ENCODE data around the gene BEND3. TPM values are rescaled to one million over a fixed set of nuclear protein-coding genes. Genes with fewer than 3 reads are reported as not detected.

BEND3 gene
- total and polyA plus RNA-seq, 4 donors: 0.13 to 1.6 (median 0.88) TPM

GRCh38 chr6:107116328-107116892 is 1.1 kb upstream of the BEND3 start:
- DNase-seq (no peak), ATAC-seq (ENCODE audit: low FRiP score) (no peak)
- intact Hi-C loops (cut with DNase I): no loop called here

DNA sequence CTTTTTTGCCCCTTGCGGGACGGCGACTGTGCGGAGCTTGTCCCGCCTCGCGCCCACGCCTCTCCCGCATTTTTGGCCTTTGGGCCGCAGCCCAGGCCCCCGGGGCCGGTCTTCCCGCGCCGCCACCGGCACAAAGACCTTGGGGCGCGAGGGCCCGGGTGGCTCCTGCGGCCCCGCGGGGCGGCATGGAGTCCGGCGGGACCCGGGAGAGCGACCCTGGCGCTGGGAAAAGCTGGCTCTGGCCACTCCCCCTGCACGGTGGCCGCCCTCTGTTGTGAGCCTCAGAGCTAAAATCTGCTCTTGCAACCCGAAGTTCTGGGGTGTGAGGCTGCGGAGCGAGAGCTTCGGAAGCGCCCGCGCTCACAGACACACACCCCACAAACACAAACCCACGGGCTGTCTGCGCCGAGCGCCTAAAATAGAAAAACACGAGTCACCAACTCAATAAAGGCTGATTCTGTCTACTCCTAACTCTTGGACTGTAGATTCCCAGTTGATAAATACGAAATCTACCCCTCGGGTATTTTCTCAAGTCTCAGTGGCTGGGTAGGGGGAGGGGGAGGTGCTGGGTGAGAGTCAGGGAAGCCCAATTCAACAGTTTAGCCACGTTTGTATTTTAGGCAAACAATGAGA is 496 bp upstream of the BEND3 start:
- WGBS, 2 donors: 0 to 1% methylated on average over 45 of the region's 45 CpGs
- ATAC-seq (ENCODE audit: low FRiP score) (peak; percentile 44), DNase-seq (peak in 1 of 2 donors; percentile 80)
- Histone ChIP-seq H3K4me3 (ENCODE audit: low read length in 2 of 2) (peak overlapping the region; percentile 92 to 99), H3K27me3 (ENCODE audit: control insufficient read depth in 1 of 2, insufficient read depth in 2 of 2, low read length in 1 of 2) (no peaks in the 10 kb centered on the region), H3K4me1 (ENCODE audit: control insufficient read depth in 1 of 2, insufficient read depth in 2 of 2, low read length in 2 of 2) (peaks cover 0 to 5% of the 10 kb centered on the region in 2 donors), H3K9me3 (ENCODE audit: control insufficient read depth, low read length) (no peaks in the 10 kb centered on the region), H3K36me3 (ENCODE audit: control insufficient read depth in 1 of 2, insufficient read depth in 2 of 2, low read length in 1 of 2) (no peaks in the 10 kb centered on the region), H3K27ac (ENCODE audit: low read depth in 1 of 2, low read length in 2 of 2) (no peak overlapping the region)
- intact Hi-C loops (cut with DNase I): no loop called here

More at GRCh38 chr6:107116328-107116892, 1.1 kb upstream of the BEND3 start:
- 3 to 4% methylated on average over 15 of the region's 15 CpGs for WGBS, 2 donors
- Histone ChIP-seq H3K4me3 (ENCODE audit: low read length in 2 of 2) (peak overlapping the region in 1 of 2 donors; percentile 92), H3K27ac (ENCODE audit: low read depth in 1 of 2, low read length in 2 of 2) (no peak overlapping the region), H3K9me3 (ENCODE audit: control insufficient read depth, low read length) (no peaks in the 10 kb centered on the region), H3K27me3 (ENCODE audit: control insufficient read depth in 1 of 2, insufficient read depth in 2 of 2, low read length in 1 of 2) (no peaks in the 10 kb centered on the region), H3K36me3 (ENCODE audit: control insufficient read depth in 1 of 2, insufficient read depth in 2 of 2, low read length in 1 of 2) (no peaks in the 10 kb centered on the region), H3K4me1 (ENCODE audit: control insufficient read depth in 1 of 2, insufficient read depth in 2 of 2, low read length in 2 of 2) (peaks cover 0 to 5% of the 10 kb centered on the region in 2 donors)

- ATAC-seq (ENCODE audit: low FRiP score) (peak; percentile 97), DNase-seq (peak; percentile 92 to 96)
- WGBS, 2 donors: 0% methylated on average over 55 to 116 of the region's 116 CpGs
- H3K9me3 ChIP-seq (ENCODE audit: control insufficient read depth, low read length): no peaks in the 10 kb centered on the region
- peak overlapping the region; percentile 92 to 99 for H3K4me3 ChIP-seq (ENCODE audit: low read length in 2 of 2)
- intact Hi-C loops (cut with DNase I): loop anchor here (5.0 kb wide), 1 partner anchor 87 kb away; the partner anchor contains the start of gene MTRES1 (in 2 of the 2)
- no peaks in the 10 kb centered on the region for H3K36me3 ChIP-seq (ENCODE audit: control insufficient read depth in 1 of 2, insufficient read depth in 2 of 2, low read length in 1 of 2)
- no peak overlapping the region for H3K27ac ChIP-seq (ENCODE audit: low read depth in 1 of 2, low read length in 2 of 2)
- H3K27me3 ChIP-seq (ENCODE audit: control insufficient read depth in 1 of 2, insufficient read depth in 2 of 2, low read length in 1 of 2): no peaks in the 10 kb centered on the region
- peaks cover 0 to 5% of the 10 kb centered on the region in 2 donors for H3K4me1 ChIP-seq (ENCODE audit: control insufficient read depth in 1 of 2, insufficient read depth in 2 of 2, low read length in 2 of 2)
Observed at GRCh38 chr6:107114213-107114925, 946 bp downstream of the BEND3 start.

- no peak overlapping the region for H3K27ac ChIP-seq (ENCODE audit: low read depth in 1 of 2, low read length in 2 of 2)
- H3K4me1 ChIP-seq (ENCODE audit: control insufficient read depth in 1 of 2, insufficient read depth in 2 of 2, low read length in 2 of 2): peaks cover 0 to 5% of the 10 kb centered on the region in 2 donors
- ATAC-seq (ENCODE audit: low FRiP score): no peak
- no peaks in the 10 kb centered on the region for H3K9me3 ChIP-seq (ENCODE audit: control insufficient read depth, low read length)
- H3K27me3 ChIP-seq (ENCODE audit: control insufficient read depth in 1 of 2, insufficient read depth in 2 of 2, low read length in 1 of 2): no peaks in the 10 kb centered on the region
- intact Hi-C loops (cut with DNase I): loop anchor here (5.0 kb wide), 1 partner anchor 83 kb away; the partner anchor contains the start of gene MTRES1 (in 2 of the 2)
- H3K36me3 ChIP-seq (ENCODE audit: control insufficient read depth in 1 of 2, insufficient read depth in 2 of 2, low read length in 1 of 2): no peaks in the 10 kb centered on the region
- 87 to 92% methylated on average over 1 of the region's 1 CpG for WGBS, 2 donors
- no peak for DNase-seq
- H3K4me3 ChIP-seq (ENCODE audit: low read length in 2 of 2): no peak overlapping the region
Observed at GRCh38 chr6:107110200-107110599, 5.1 kb downstream of the BEND3 start.

DNA sequence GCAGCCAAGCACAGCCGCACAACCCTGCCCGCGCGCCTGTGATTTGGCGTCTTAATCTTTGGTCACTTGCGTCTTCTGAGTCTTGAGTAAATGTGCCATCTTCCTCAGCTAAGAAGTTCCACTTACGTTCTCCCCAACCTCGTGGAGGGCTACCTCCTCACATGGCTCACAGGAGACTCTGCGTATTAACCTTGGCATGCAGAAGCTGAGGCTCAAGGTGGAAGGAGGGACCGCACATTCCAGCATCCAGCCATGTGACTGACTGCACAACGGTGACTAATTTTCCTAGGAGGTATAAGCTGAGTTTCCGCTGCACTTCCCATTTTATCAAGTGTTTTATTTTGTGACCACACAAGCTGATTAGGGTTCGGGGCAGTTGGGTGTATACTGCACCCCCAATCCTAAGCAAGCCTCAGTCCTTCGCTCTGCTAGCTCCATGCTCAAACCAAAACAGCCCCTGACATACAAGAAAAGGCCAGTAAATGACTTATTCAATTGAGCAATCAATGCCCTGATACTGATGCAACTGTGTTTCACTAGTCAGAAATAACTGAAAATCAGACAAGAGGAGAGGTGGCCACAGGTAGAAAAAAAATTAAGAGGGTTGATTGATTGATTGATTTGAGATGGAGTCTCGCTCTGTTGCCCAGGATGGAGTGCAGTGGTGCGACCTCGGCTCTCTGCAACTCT is 7.0 kb downstream of the BEND3 start:
- 85 to 88% methylated on average over 17 of the region's 17 CpGs for WGBS, 2 donors
- no peaks in the 10 kb centered on the region for H3K27me3 ChIP-seq (ENCODE audit: control insufficient read depth in 1 of 2, insufficient read depth in 2 of 2, low read length in 1 of 2)
- no peak for ATAC-seq (ENCODE audit: low FRiP score)
- H3K4me3 ChIP-seq (ENCODE audit: low read length in 2 of 2): no peak overlapping the region
- H3K27ac ChIP-seq (ENCODE audit: low read depth in 1 of 2, low read length in 2 of 2): no peak overlapping the region
- intact Hi-C loops (cut with DNase I): no loop called here
- no peaks in the 10 kb centered on the region for H3K9me3 ChIP-seq (ENCODE audit: control insufficient read depth, low read length)
- no peaks in the 10 kb centered on the region for H3K4me1 ChIP-seq (ENCODE audit: control insufficient read depth in 1 of 2, insufficient read depth in 2 of 2, low read length in 2 of 2)
- DNase-seq: no peak
- no peaks in the 10 kb centered on the region for H3K36me3 ChIP-seq (ENCODE audit: control insufficient read depth in 1 of 2, insufficient read depth in 2 of 2, low read length in 1 of 2)

- no peak for ATAC-seq (ENCODE audit: low FRiP score)
- no peak for DNase-seq
Observed at GRCh38 chr6:107107791-107108190, 7.5 kb downstream of the BEND3 start.

DNA sequence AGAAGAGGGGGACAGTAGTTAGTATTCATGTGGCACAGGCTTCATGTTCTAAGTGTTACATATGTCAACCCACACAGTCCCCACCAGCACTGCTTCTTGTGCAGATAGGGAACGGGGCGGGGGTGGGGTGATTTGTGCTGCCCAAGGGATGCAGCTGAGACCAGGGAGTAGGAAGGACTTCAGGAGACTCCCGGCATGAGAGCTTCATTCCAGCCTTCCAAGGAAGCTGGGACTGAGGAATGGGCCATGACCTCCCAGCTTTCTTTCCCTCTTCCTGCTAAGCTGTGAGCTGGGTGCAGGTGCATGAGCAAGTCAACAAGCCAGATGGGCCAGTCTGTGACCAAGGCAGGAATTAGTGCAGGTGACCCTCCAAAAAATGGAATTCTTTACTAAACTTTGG is 9.2 kb downstream of the BEND3 start:
- ATAC-seq (ENCODE audit: low FRiP score) (no peak), DNase-seq (no peak)
- no peaks in the 10 kb centered on the region for H3K27me3 ChIP-seq (ENCODE audit: control insufficient read depth in 1 of 2, insufficient read depth in 2 of 2, low read length in 1 of 2)
- intact Hi-C loops (cut with DNase I): no loop called here
- no peak overlapping the region for H3K4me3 ChIP-seq (ENCODE audit: low read length in 2 of 2)
- no peaks in the 10 kb centered on the region for H3K9me3 ChIP-seq (ENCODE audit: control insufficient read depth, low read length)
- no peak overlapping the region for H3K27ac ChIP-seq (ENCODE audit: low read depth in 1 of 2, low read length in 2 of 2)
- 83 to 87% methylated on average over 3 of the region's 3 CpGs for WGBS, 2 donors
- no peaks in the 10 kb centered on the region for H3K4me1 ChIP-seq (ENCODE audit: control insufficient read depth in 1 of 2, insufficient read depth in 2 of 2, low read length in 2 of 2)
- H3K36me3 ChIP-seq (ENCODE audit: control insufficient read depth in 1 of 2, insufficient read depth in 2 of 2, low read length in 1 of 2): no peaks in the 10 kb centered on the region

More at GRCh38 chr6:107107791-107108190, 7.5 kb downstream of the BEND3 start:
- no peak overlapping the region for H3K4me3 ChIP-seq (ENCODE audit: low read length in 2 of 2)
- H3K9me3 ChIP-seq (ENCODE audit: control insufficient read depth, low read length): no peaks in the 10 kb centered on the region
- 73 to 74% methylated on average over 4 of the region's 4 CpGs for WGBS, 2 donors
- no peaks in the 10 kb centered on the region for H3K27me3 ChIP-seq (ENCODE audit: control insufficient read depth in 1 of 2, insufficient read depth in 2 of 2, low read length in 1 of 2)
- intact Hi-C loops (cut with DNase I): no loop called here
- no peak overlapping the region for H3K27ac ChIP-seq (ENCODE audit: low read depth in 1 of 2, low read length in 2 of 2)
- no peaks in the 10 kb centered on the region for H3K4me1 ChIP-seq (ENCODE audit: control insufficient read depth in 1 of 2, insufficient read depth in 2 of 2, low read length in 2 of 2)
- no peaks in the 10 kb centered on the region for H3K36me3 ChIP-seq (ENCODE audit: control insufficient read depth in 1 of 2, insufficient read depth in 2 of 2, low read length in 1 of 2)

DNA sequence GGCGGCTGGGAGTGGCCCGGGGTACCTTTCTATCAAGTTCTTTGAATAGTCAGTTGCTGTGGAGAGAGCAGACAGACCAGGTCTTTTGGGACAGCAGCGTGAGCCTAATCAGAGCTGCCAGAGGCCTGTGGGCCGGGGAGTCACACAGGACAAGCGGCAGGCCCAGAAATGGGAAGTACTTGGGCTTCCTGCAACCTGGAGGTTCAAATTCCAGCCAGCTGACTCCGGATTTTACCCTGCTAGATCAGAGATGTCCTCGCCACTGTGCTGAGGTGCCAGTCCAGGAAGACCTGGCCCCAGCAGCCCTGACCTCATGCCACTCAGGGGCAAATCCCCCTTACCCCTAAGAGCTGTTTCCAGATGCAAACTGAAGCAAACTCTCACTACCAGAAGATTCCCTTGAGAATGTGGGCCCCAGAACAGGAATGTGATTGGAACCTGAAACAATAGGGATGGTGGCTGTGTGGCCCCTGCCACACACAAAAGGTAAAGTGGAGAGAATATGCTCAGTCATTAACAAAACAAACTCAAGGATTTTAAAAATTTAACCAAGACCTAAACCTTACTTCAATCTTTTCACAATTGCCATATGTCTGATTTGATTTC is 9.7 kb downstream of the BEND3 start:
- no peak for DNase-seq

More for the DNA sequence above, 9.7 kb downstream of the BEND3 start:
- Histone ChIP-seq H3K4me1 (ENCODE audit: control insufficient read depth in 1 of 2, insufficient read depth in 2 of 2, low read length in 2 of 2) (no peaks in the 10 kb centered on the region), H3K27me3 (ENCODE audit: control insufficient read depth in 1 of 2, insufficient read depth in 2 of 2, low read length in 1 of 2) (no peaks in the 10 kb centered on the region), H3K4me3 (ENCODE audit: low read length in 2 of 2) (no peak overlapping the region), H3K27ac (ENCODE audit: low read depth in 1 of 2, low read length in 2 of 2) (no peak overlapping the region), H3K9me3 (ENCODE audit: control insufficient read depth, low read length) (no peaks in the 10 kb centered on the region), H3K36me3 (ENCODE audit: control insufficient read depth in 1 of 2, insufficient read depth in 2 of 2, low read length in 1 of 2) (no peaks in the 10 kb centered on the region)
- intact Hi-C loops (cut with DNase I): no loop called here
- no peak for ATAC-seq (ENCODE audit: low FRiP score)
- WGBS, 2 donors: 92 to 95% methylated on average over 7 of the region's 7 CpGs
